Lung (tissue), 12 donors: ENCODE measurements around the gene TDRD5. TPM values are rescaled to one million over a fixed set of nuclear protein-coding genes. Genes with fewer than 3 reads are reported as not detected.

Experiments
- ATAC-seq: fragments of 200-7000 bp; cut with Tn5 transposase; one replicate; pipeline ENCODE4 v1.9.1; 2020; ENCODE audit warnings: moderate number of reproducible peaks; ENCODE audit not compliant: insufficient read depth, low FRiP score
- DNase-seq, 3 donors: peaks; one replicate each; pipeline ENCODE4 v3.0.0-alpha.2; 2013 to 2017
- H3K27ac ChIP-seq, 2 donors: one replicate each; pipeline ENCODE4 v1.5.1; 2013; ENCODE audit warnings: mild to moderate bottlenecking in 2 of 2, moderate library complexity in 2 of 2, control low read depth in 1 of 2, inconsistent platforms in 1 of 2, low read depth in 1 of 2, low read length in 1 of 2
- H3K27me3 ChIP-seq, 3 donors: one replicate each; pipeline ENCODE4 v1.5.1; 2013; ENCODE audit warnings: low read length in 2 of 3; ENCODE audit not compliant: control insufficient read depth in 3 of 3, insufficient read depth in 3 of 3
- H3K36me3 ChIP-seq, 4 donors: one replicate each; pipeline ENCODE4 v1.5.1; 2013; ENCODE audit warnings: low read length in 4 of 4, mild to moderate bottlenecking in 1 of 4, moderate library complexity in 1 of 4; ENCODE audit not compliant: control insufficient read depth in 4 of 4, insufficient read depth in 4 of 4
- H3K4me1 ChIP-seq, 5 donors: one replicate each; pipeline ENCODE4 v1.5.1; 2013; ENCODE audit warnings: low read length in 5 of 5, mild to moderate bottlenecking in 2 of 5, moderate library complexity in 1 of 5; ENCODE audit not compliant: control insufficient read depth in 5 of 5, insufficient read depth in 5 of 5
- H3K4me3 ChIP-seq: one replicate; pipeline ENCODE4 v1.5.1; 2013; ENCODE audit warnings: mild to moderate bottlenecking, control low read depth, moderate library complexity
- H3K9ac ChIP-seq, 2 donors: one replicate each; pipeline ENCODE4 v1.5.1; 2013; ENCODE audit warnings: low read length in 2 of 2, control low read depth in 1 of 2; ENCODE audit not compliant: insufficient read depth in 1 of 2
- H3K9me3 ChIP-seq, 4 donors: one replicate each; pipeline ENCODE4 v1.5.1; 2013; ENCODE audit warnings: low read length in 3 of 4, mild to moderate bottlenecking in 1 of 4, moderate library complexity in 1 of 4; ENCODE audit not compliant: control insufficient read depth in 4 of 4, insufficient read depth in 3 of 4
- CTCF ChIP-seq: IDR thresholded peaks from 2 replicates; pipeline ENCODE4 v1.5.1; 2012; ENCODE audit warnings: mild to moderate bottlenecking; ENCODE audit errors: control extremely low read depth, extremely low read depth
- WGBS, 2 donors: extraction: QIAGEN DNeasy Blood & Tissue Kit; methylation state at CpG; one replicate each; pipeline ENCODE4 v1.1.7; 2013; 5-methylcytosine and 5-hydroxymethylcytosine counted together
- polyA plus RNA-seq, 2 donors: library from polyadenylated mRNA; stranded (reverse); fragments of 200-250 nt; gene quantifications; one replicate each; pipeline ENCODE4 v1.2.1, GENCODE V29; 2013
- total RNA-seq, 2 donors: library from RNA; depleted of rRNA in 1 of 2; stranded (reverse); fragments of >200 nt in 1 of 2; gene quantifications; one replicate each; pipeline ENCODE4 v1.2.1, GENCODE V29; 2014 to 2021
- donor health status: control.
- donor health status: control.
- donor health status: Bipolar disorder and iron deficiency.
- donor health status: healthy.
- donor health status: DM: yes; HTN: yes; CAD: no.

Gene TDRD5
- total and polyA plus RNA-seq, 4 donors: 0.05 to 0.37 (median 0.15) TPM

GRCh38 chr1:179702946-179703539 lies 111.4 kb downstream of the TDRD5 start:
- ATAC-seq (no peak), DNase-seq (peak in 2 of 3 donors; percentile 11 to 38)
- WGBS, 2 donors: 74 to 82% methylated on average over 5 of the region's 5 CpGs
- Histone ChIP-seq H3K27ac (no peak overlapping the region), H3K4me1 (no peaks in the 10 kb centered on the region), H3K4me3 (no peak overlapping the region), H3K9ac (no peak overlapping the region), H3K36me3 (no peaks in the 10 kb centered on the region), H3K9me3 (no peaks in the 10 kb centered on the region), H3K27me3 (peaks cover 0 to 3% (median 0%) of the 10 kb centered on the region in 3 donors)
- TF ChIP-seq CTCF: no peak

GRCh38 chr1:179706339-179706941 lies 114.8 kb downstream of the TDRD5 start:
- Histone ChIP-seq H3K36me3 (no peaks in the 10 kb centered on the region), H3K4me1 (peaks cover 0 to 6% (median 0%) of the 10 kb centered on the region in 5 donors), H3K9me3 (no peaks in the 10 kb centered on the region), H3K4me3 (no peak overlapping the region), H3K9ac (peak overlapping the region in 1 of 2 donors; percentile 1), H3K27me3 (peaks cover 0 to 3% (median 0%) of the 10 kb centered on the region in 3 donors), H3K27ac (no peak overlapping the region)
- 1 to 3% methylated on average over 3 of the region's 3 CpGs for WGBS, 2 donors
- ATAC-seq: no peak
- TF ChIP-seq CTCF: peak; percentile 59
- peak; percentile 73 to 85 (median 85) for DNase-seq

GRCh38 chr1:179707406-179707805 lies 115.8 kb downstream of the TDRD5 start:
- peaks cover 0 to 3% (median 0%) of the 10 kb centered on the region in 3 donors for H3K27me3 ChIP-seq
- ATAC-seq (no peak), DNase-seq (peak in 1 of 3 donors; percentile 19)
- no peak overlapping the region for H3K9ac ChIP-seq
- H3K36me3 ChIP-seq: no peaks in the 10 kb centered on the region
- no peak overlapping the region for H3K4me3 ChIP-seq
- WGBS, 2 donors: 61 to 78% methylated on average over 2 of the region's 2 CpGs
- H3K9me3 ChIP-seq: no peaks in the 10 kb centered on the region
- no peak overlapping the region for H3K27ac ChIP-seq
- peaks cover 0 to 6% (median 0%) of the 10 kb centered on the region in 5 donors for H3K4me1 ChIP-seq
- no peak for TF ChIP-seq CTCF
